HepG2 (cell line): Measurements from ENCODE around the gene RHOBTB3. TPM values are rescaled to one million over a fixed set of nuclear protein-coding genes. Genes with fewer than 3 reads are reported as not detected.

Experiments
- BRCA1 ChIP-seq: sonication (generic); formaldehyde crosslinking; IDR thresholded peaks from 2 replicates; pipeline ENCODE4 v1.4.0; 2020; ENCODE audit warnings: missing genetic modification reagents
- BRD4 ChIP-seq: sonication (generic); formaldehyde crosslinking; IDR thresholded peaks from 2 replicates; pipeline ENCODE4 v1.4.0; 2020; ENCODE audit warnings: missing genetic modification reagents
- CREB1 ChIP-seq, 2 experiments: fragments of 450-650 bp in 1 of 2; IDR thresholded peaks; 2 replicates each; pipeline ENCODE4 v1.6.1; 2016 to 2017; ENCODE audit warnings: control low read depth in 1 of 2, mild to moderate bottlenecking in 1 of 2, missing compliant biosample characterization in 1 of 2, missing genetic modification characterization in 1 of 2
- HMG20A ChIP-seq: IDR thresholded peaks from 2 replicates; pipeline ENCODE4 v1.6.1; 2016; ENCODE audit warnings: borderline replicate concordance
- KAT8 ChIP-seq: IDR thresholded peaks from 2 replicates; pipeline ENCODE4 v1.6.1; 2016; ENCODE audit warnings: missing genetic modification reagents, missing compliant biosample characterization
- KMT2B ChIP-seq: IDR thresholded peaks from 2 replicates; pipeline ENCODE4 v1.6.1; 2016; ENCODE audit warnings: missing genetic modification reagents, missing compliant biosample characterization
- LCORL ChIP-seq, 2 experiments: fragments of 450-650 bp in 1 of 2; sonication (generic) in 1 of 2; formaldehyde crosslinking in 1 of 2; IDR thresholded peaks; 2 replicates each; pipeline versions ENCODE4 v1.5.0 to v1.6.1; 2017 to 2020; ENCODE audit warnings: antibody characterized with exemption in 1 of 2, missing genetic modification reagents in 1 of 2
- PHF20 ChIP-seq: sonication (generic); formaldehyde crosslinking; IDR thresholded peaks from 2 replicates; pipeline ENCODE4 v1.5.0; 2020; ENCODE audit warnings: mild to moderate bottlenecking, missing genetic modification reagents
- PRPF4 ChIP-seq: fragments of 200-400 bp; formaldehyde crosslinking; IDR thresholded peaks from 2 replicates; pipeline ENCODE4 v1.6.1; 2016; ENCODE audit warnings: low read length, low read depth; ENCODE audit not compliant: poor library complexity, severe bottlenecking
- SNAPC4 ChIP-seq: sonication (generic); formaldehyde crosslinking; IDR thresholded peaks from 2 replicates; pipeline ENCODE4 v1.4.0; 2020; ENCODE audit warnings: mild to moderate bottlenecking, missing genetic modification reagents
- ZNF142 ChIP-seq: sonication (generic); formaldehyde crosslinking; IDR thresholded peaks from 2 replicates; pipeline ENCODE4 v1.4.0; 2020; ENCODE audit warnings: missing genetic modification reagents
- ZNF589 ChIP-seq: sonication (generic); formaldehyde crosslinking; conservative IDR thresholded peaks from 2 replicates; pipeline ENCODE4 v1.8.0; 2022; ENCODE audit warnings: mild to moderate bottlenecking, moderate library complexity, missing genetic modification reagents
- ZNF800 ChIP-seq: sonication (generic); formaldehyde crosslinking; IDR thresholded peaks from 2 replicates; pipeline ENCODE4 v1.4.0; 2020; ENCODE audit warnings: missing genetic modification reagents
- polyA plus RNA-seq, 8 experiments: library from polyadenylated mRNA; depleted of rRNA in 3 of 8; stranded (reverse) in 7 of 8; unstranded in 1 of 8; fragments of >200 nt; fragmentation: Illumina TruSeq in 4 of 8; extraction: Trizol in 4 of 8; gene quantifications; 2 replicates each; pipeline versions ENCODE4 v1.2.1 to v1.2.3, GENCODE V29; 2011 to 2016; ENCODE audit warnings: low read depth in 4 of 8, missing spikeins in 1 of 8, mixed read lengths in 1 of 8; ENCODE audit not compliant: insufficient read depth in 1 of 8
- total RNA-seq, 5 experiments: library from RNA; depleted of rRNA; stranded (reverse); fragments of >200 nt; fragmentation: Illumina TruSeq; extraction: Trizol; gene quantifications; 2 replicates each; pipeline ENCODE4 v1.2.3, GENCODE V29; 2016; ENCODE audit warnings: low read depth in 1 of 5

Gene RHOBTB3
- total and polyA plus RNA-seq, 2 of the 13 experiments (the other 11 are each of a cell fraction or from before 2014, with no cell fraction given): 31.6 to 35.4 TPM

- TF ChIP-seq BRCA1 (CRISPR knock-in tag) (no peak), KAT8 (peak; percentile 36; the same call in 1 of the 2 replicates), ZNF589 (CRISPR knock-in tag) (0 out of 2 replicates have a peak, but pooled peaks have one; percentile 7), SNAPC4 (CRISPR knock-in tag) (peak; percentile 55; the same call in 1 of the 2 replicates), HMG20A (no peak), CREB1 (IDR thresholded peaks at IDR 0.05) (no peak), CREB1 (CRISPR knock-in tag; IDR thresholded peaks at IDR 0.05) (no peak), ZNF142 (CRISPR knock-in tag) (peak; percentile 44; the same call in 1 of the 2 replicates), ZNF800 (CRISPR knock-in tag) (peak; percentile 99), LCORL (IDR thresholded peaks at IDR 0.05) (no peak), LCORL (CRISPR knock-in tag; IDR thresholded peaks at IDR 0.05) (peak; percentile 57; the same call in 1 of the 2 replicates), PRPF4 (no peak), BRD4 (CRISPR knock-in tag) (no peak; the same call in 1 of the 2 replicates), KMT2B (CRISPR knock-in tag) (peak; percentile 68), PHF20 (peak; percentile 55; the same call in 1 of the 2 replicates)
Measured at GRCh38 chr5:95731571-95732554, 727 bp downstream of the RHOBTB3 start (continued).
